ENCODE measurements around the gene NLRP13.

DNA sequence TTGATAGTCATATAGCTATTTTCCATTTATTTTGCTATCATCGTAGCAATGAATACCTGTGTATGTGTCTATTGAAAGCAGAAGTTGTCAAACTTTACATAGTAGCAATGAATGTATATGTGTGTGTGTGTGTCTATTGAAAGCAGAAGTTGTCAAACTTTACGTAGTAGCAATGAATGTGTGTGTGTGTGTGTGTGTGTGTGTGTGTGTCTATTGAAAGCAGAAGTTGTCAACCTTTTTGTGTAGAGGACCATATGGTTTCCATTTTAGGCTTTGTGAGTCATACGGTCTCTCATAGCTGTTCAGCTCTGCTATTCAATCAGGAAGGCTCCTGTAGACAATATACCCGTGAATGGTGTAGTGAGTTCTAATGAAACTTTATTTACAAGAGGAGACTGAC is 75.0 kb downstream of the NLRP13 start:
- TF ChIP-seq, protein P1, sequence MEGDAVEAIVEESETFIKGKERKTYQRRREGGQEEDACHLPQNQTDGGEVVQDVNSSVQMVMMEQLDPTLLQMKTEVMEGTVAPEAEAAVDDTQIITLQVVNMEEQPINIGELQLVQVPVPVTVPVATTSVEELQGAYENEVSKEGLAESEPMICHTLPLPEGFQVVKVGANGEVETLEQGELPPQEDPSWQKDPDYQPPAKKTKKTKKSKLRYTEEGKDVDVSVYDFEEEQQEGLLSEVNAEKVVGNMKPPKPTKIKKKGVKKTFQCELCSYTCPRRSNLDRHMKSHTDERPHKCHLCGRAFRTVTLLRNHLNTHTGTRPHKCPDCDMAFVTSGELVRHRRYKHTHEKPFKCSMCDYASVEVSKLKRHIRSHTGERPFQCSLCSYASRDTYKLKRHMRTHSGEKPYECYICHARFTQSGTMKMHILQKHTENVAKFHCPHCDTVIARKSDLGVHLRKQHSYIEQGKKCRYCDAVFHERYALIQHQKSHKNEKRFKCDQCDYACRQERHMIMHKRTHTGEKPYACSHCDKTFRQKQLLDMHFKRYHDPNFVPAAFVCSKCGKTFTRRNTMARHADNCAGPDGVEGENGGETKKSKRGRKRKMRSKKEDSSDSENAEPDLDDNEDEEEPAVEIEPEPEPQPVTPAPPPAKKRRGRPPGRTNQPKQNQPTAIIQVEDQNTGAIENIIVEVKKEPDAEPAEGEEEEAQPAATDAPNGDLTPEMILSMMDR (optimal IDR thresholded peaks at IDR 0.05 in 1 of 3, IDR thresholded peaks at IDR 0.05 in 1 of 3, conservative IDR thresholded peaks at IDR 0.05 in 1 of 3; ENCODE audit: extremely low read depth in 1 of 3, insufficient read depth in 2 of 3, low read length in 3 of 3) = no peak
- no peak for TF ChIP-seq EZH2 (IDR thresholded peaks at IDR 0.05; ENCODE audit: low read length)

Data from keratinocyte (primary cell).